Smooth muscle cell (in vitro differentiated cells): Measurements from ENCODE around the gene ACTG2. TPM values are rescaled to one million over a fixed set of nuclear protein-coding genes. Genes with fewer than 3 reads are reported as not detected.

Source experiments
- DNase-seq: peaks from one replicate; lab custom pipeline; 2025; ENCODE audit not compliant: unreplicated experiment; lab: John Stamatoyannopoulos, UW
- H2AFZ ChIP-seq: fragments of 200-600 bp; sonication (generic); 2 replicates; pipeline ENCODE4 v1.6.0; 2016; ENCODE audit warnings: antibody characterized with exemption, low read depth, mild to moderate bottlenecking
- H3F3A ChIP-seq: fragments of 200-600 bp; sonication (generic); 2 replicates; pipeline ENCODE4 v1.6.0; 2017; ENCODE audit warnings: antibody characterized with exemption, low read depth
- H3K27ac ChIP-seq: fragments of 200-600 bp; sonication (generic); 2 replicates; pipeline ENCODE4 v1.5.1; 2016; ENCODE audit warnings: low read depth, mild to moderate bottlenecking
- H3K27me3 ChIP-seq: fragments of 200-600 bp; sonication (generic); 2 replicates; pipeline ENCODE4 v1.6.1; 2016; ENCODE audit warnings: low read depth, mild to moderate bottlenecking
- H3K36me3 ChIP-seq: fragments of 200-600 bp; sonication (generic); 2 replicates; pipeline ENCODE4 v1.5.1; 2016; ENCODE audit warnings: low read depth
- H3K4me1 ChIP-seq: fragments of 200-600 bp; sonication (generic); 2 replicates; pipeline ENCODE4 v1.5.1; 2016; ENCODE audit warnings: low read depth
- H3K4me2 ChIP-seq: fragments of 200-600 bp; sonication (generic); 2 replicates; pipeline ENCODE4 v1.6.0; 2016; ENCODE audit warnings: mild to moderate bottlenecking
- H3K4me3 ChIP-seq: fragments of 200-600 bp; sonication (generic); 2 replicates; pipeline ENCODE4 v1.5.1; 2016; ENCODE audit warnings: mild to moderate bottlenecking
- H3K79me2 ChIP-seq: fragments of 200-600 bp; sonication (generic); 2 replicates; pipeline ENCODE4 v1.6.0; 2016; ENCODE audit warnings: low read depth, mild to moderate bottlenecking
- H3K9ac ChIP-seq: fragments of 200-600 bp; sonication (generic); 2 replicates; pipeline ENCODE4 v1.6.0; 2016; ENCODE audit warnings: low read depth
- H3K9me3 ChIP-seq: fragments of 200-600 bp; sonication (generic); replicated peaks from 2 replicates; pipeline ENCODE4 v1.5.1; 2016; ENCODE audit warnings: low read depth
- H4K20me1 ChIP-seq: fragments of 200-600 bp; sonication (generic); 2 replicates; pipeline ENCODE4 v1.6.0; 2016; ENCODE audit warnings: low read depth
- CTCF ChIP-seq: fragments of 200-600 bp; sonication (generic); IDR thresholded peaks from 2 replicates; pipeline ENCODE4 v1.5.1; 2017; ENCODE audit warnings: borderline replicate concordance, mild to moderate bottlenecking, antibody characterized with exemption; ENCODE audit not compliant: insufficient read depth, poor library complexity, severe bottlenecking
- WGBS: methylation state at CpG from one replicate; pipeline ENCODE4 v1.1.7; 2016; ENCODE audit warnings: low lambda C conversion rate; 5-methylcytosine and 5-hydroxymethylcytosine counted together
- polyA plus RNA-seq: library from polyadenylated mRNA; unstranded; fragments of >200 nt; fragmentation: Nextera tagmentation; extraction: Ambion mirVana; gene quantifications from 2 replicates; pipeline ENCODE4 v1.2.1, GENCODE V29; 2016
- total RNA-seq: library from RNA; depleted of rRNA; stranded (reverse); fragments of >200 nt; gene quantifications from 2 replicates; pipeline ENCODE4 v1.2.3, GENCODE V29; 2014

ACTG2 gene
- total and polyA plus RNA-seq, 2 experiments from 2014 or later: 323 to 874 TPM

DNA sequence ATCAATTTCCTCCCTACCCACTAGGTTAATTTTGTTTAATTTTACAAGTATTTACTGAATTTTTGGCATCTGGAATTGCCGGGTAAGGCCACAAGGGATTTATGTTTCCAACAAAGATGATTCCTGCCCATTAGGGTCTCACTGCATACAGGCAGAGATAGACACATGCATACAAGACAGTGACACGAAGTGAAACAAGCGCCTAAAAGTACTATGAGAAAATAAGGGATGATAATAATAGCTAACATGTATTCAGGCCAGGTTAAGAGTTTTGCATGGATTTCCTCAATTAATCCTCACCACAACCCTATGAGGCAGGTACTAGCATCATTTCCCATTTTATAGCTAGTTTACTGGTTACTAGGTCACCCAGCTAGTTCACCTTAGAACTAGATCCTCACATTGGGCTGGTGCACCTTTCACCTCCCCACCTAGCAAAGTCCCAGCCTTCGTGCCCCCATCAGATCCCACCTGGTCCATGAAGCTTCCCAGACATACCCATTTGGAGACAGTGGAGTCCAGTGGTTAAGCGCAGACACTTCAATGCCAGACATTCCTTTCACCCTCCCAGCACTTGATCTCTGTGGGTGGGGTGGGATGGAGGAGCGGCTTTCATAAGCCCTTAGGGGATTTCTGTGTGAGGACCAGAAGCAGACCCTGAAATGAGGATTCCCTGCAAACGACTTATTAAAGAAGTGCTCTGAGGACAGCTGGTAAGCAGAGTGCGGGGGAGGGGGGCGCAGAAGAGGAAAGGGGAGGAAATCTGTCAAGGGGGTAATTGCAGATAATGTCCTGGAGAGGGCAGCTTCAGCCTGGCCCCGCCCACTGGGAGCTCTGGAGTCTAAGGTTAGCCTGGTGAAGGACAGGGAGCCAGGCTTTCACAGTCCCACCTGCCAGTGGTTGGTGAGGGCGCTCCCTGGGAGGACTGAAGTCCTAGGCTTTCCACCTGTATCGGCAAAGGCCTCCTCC, 28.1 kb downstream of the ACTG2 start:
- Histone ChIP-seq H3K4me2 (no peak overlapping the region), H3K27ac (no peak overlapping the region), H3K36me3 (no peaks in the 10 kb centered on the region), H2AFZ (no peak overlapping the region), H3F3A (no peaks in the 10 kb centered on the region), H4K20me1 (no peaks in the 10 kb centered on the region), H3K4me1 (no peaks in the 10 kb centered on the region), H3K4me3 (no peak overlapping the region), H3K9me3 (no peaks in the 10 kb centered on the region), H3K79me2 (no peaks in the 10 kb centered on the region), H3K27me3 (no peaks in the 10 kb centered on the region), H3K9ac (no peak overlapping the region)
- no peak for DNase-seq
- 45% methylated on average over 11 of the region's 12 CpGs for WGBS
- peak; percentile 30 for TF ChIP-seq CTCF

DNA sequence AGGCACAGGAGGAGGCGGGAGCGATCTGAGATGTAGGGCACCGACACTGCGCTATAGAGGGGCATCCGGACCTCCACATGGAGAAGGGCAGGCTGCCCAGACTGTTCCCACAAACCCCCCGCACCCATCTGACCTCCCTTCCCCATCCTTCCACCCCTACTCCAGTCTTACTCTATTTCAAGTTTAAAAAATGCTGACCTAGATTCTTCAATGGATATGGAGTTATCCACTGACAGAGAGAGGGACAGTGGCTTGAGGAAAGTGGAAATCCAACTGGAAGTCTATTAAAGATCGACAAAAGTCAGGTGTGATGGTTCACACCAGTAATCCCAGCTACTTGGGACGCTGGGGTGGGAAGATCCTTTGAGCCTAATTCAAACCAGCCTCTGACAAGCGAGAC, 28.8 kb downstream of the ACTG2 start:
- DNase-seq: no peak
- H3K79me2 ChIP-seq: no peaks in the 10 kb centered on the region
- TF ChIP-seq CTCF: no peak
- H3K9ac ChIP-seq: no peak overlapping the region
- H3K27me3 ChIP-seq: no peaks in the 10 kb centered on the region
- H2AFZ ChIP-seq: no peak overlapping the region
- H3K4me1 ChIP-seq: peaks cover 4% of the 10 kb centered on the region
- H3K4me3 ChIP-seq: no peak overlapping the region
- no peaks in the 10 kb centered on the region for H3K36me3 ChIP-seq
- no peak overlapping the region for H3K4me2 ChIP-seq
- no peaks in the 10 kb centered on the region for H4K20me1 ChIP-seq
- H3K27ac ChIP-seq: no peak overlapping the region
- WGBS: 96% methylated on average over 7 of the region's 9 CpGs
- no peaks in the 10 kb centered on the region for H3F3A ChIP-seq
- H3K9me3 ChIP-seq: no peaks in the 10 kb centered on the region

- Histone ChIP-seq H3K27me3 (no peaks in the 10 kb centered on the region), H3K36me3 (no peaks in the 10 kb centered on the region), H3K9ac (no peak overlapping the region), H3F3A (no peaks in the 10 kb centered on the region), H3K27ac (no peak overlapping the region), H3K9me3 (no peaks in the 10 kb centered on the region), H3K4me3 (no peak overlapping the region), H3K4me1 (peaks cover 9% of the 10 kb centered on the region), H2AFZ (no peak overlapping the region), H3K4me2 (no peak overlapping the region), H4K20me1 (no peaks in the 10 kb centered on the region), H3K79me2 (peaks cover 10% of the 10 kb centered on the region)
- no peak for TF ChIP-seq CTCF
- 54% methylated on average over 5 of the region's 5 CpGs for WGBS
- no peak for DNase-seq
These were observed 29.9 kb downstream of the ACTG2 start for GRCh38 chr2:73922681-73923080.
